ENCODE results near the gene ZNF438. TPM values are rescaled to one million over a fixed set of nuclear protein-coding genes. Genes with fewer than 3 reads are reported as not detected.
A peak's percentile ranks its signal among the peaks of the same experiment; 100 is the strongest.

ZNF438 gene
- total RNA-seq, 1 experiment from 2014 or later: 7.6 TPM

DNA sequence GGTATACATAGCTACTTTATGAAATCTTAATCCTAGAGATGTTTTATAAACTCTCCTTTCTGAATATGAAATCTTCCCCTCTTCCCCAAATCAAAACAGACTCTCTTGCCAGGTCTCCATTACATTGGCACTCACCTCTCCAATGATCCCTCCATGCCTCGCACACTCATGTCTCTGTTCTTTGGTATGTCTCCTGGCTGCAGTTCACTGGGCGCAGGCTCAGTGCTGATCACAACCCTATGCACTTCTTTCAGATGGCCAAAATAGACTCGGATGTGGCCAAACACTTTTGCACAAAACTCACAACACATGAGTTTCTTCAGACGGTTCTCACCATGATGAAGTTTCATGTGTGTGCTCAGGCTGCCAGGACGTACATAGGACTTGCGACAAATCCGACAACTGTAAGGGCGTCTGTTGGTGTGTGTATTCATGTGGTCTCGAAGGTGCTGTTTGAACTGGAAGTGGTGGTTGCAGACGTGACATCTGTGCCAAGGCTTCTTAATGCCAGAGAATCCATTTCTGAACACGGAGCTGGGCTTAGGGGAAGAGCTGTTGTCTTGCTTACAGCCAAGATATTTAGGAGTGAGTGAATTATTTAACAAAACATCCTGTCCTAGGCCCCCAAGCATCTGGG, 183.2 kb downstream of the ZNF438 start:
- no peak for DNase-seq (ENCODE audit: low read depth)

DNA sequence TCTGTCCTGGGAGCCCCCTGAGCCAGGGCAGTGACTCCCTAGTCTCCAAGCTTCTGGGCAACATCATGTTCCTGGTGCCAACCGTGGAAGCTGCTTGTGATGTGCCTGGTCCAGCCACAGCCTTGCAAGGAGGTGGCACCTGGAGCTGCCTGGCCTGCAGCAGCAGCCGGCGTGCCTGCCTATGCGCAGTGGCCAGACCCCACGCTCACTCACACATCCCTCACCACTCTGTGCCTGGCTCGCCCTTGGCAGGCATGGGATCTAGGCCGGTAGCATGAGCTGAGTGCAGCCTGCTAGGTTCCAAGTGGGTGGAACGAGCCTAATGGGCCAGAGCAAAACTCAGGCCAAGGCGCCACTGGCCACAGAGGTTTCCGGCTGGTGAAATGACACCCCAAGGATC, 184.0 kb downstream of the ZNF438 start:
- DNase-seq (ENCODE audit: low read depth): no peak

DNA sequence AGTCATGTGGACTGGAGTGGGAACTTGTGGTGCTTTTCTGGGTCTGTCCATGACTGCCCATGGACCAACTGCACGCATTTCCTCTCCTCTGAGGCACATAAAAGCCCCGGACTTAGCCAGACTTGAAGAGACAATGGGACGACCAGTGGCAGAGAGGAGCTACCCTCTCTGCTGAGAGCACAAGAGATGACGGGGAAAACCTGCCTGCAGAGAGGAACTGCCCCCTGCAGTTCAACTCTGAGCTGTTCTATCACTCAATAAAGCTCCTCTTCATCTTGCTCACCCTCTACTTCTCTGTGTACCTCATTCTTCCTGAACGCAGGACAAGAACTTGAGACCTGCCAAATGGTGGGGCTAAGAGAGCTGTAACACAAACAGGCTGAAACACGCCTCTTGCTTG, 184.5 kb downstream of the ZNF438 start:
- no peak for DNase-seq (ENCODE audit: low read depth)

DNA sequence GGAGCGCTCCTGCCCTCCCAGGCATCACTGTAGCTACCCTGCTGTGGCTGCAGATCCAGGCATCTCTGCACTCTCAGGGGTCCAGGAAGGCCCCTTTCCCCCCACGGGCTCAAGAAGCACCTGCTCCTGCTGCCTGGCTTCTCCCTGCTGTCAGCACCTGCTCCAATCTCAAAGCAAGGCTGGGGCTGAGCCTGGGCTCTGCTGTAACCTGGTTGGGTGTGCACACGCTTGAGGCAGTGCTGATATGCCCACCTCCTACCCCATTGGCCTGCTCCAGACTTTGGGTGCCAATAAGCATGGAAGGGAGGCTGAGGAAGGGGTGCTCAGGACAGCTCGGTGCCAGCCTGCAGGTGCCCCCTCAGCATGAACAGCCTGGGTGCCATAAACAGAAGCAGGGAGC, 185.0 kb downstream of the ZNF438 start:
- DNase-seq (ENCODE audit: low read depth): no peak

DNA sequence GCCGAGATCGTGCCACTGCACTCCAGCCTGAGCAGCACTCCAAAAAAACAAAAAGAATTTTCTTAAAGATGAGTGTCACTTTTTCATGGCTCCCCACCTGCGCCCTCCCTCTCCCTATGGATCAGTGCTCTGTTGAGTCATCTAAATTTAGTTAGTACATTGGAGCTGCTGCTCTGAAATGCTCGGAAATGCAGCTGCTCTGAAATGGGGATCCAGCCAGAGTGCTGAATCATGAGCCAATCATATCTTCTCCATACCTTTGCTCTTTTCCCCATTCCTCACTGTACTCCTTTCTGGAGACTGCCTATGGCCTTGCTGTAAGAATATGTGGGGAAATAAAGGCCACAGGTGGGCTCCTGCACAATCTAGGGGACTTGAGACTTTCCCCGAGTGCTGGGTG, 188.8 kb downstream of the ZNF438 start:
- no peak for DNase-seq (ENCODE audit: low read depth)

DNA sequence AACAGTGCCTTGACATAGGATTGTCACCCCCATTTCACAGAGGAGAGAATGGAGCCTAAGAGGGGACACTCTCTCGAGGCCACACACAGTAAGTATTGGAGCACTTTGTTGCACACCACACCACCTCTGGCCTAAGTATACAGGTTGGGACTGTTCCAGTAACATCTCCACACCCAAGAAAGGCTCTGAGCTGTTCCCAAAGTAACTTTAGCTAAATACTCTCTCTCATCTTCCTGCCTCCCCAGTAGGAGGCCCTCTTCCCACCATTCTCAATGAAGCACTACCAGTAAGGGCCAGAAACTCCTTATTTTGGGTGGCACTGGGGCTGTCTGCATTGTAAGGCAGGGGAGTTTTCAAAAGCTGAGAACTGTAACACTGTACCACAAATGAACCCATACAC, 189.5 kb downstream of the ZNF438 start:
- DNase-seq (ENCODE audit: low read depth): no peak

DNA sequence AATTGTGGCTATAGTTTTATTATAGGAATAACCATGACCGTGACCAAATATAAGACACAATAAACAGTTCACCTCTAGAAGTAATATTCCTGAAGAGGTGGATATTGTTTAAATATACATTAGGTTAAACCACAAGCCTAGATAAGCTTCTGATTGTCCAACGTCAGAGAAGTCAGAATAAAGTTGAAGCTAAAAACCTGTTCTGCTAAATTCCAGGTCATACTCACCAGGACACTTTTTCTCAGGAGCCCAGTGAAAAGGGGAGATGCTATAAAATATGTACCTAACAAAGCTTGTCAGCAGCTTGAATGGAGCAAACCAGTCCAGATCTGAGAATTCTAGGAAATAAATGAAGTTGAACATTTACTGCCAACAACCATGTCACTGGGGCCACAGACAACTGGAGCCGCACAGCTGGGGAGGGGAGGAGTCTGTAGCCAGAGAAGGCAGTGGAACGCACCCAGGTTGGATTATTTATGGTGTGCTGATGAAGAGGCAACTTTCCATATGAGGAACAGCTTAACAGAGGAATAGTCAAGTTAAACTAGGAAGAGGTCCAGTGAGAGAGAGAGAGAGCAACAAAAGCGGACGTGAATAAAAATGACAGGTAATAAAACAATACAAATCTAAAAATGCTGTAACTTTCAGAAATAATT, 191.1 kb downstream of the ZNF438 start:
- no peak for DNase-seq (ENCODE audit: low read depth)

DNA sequence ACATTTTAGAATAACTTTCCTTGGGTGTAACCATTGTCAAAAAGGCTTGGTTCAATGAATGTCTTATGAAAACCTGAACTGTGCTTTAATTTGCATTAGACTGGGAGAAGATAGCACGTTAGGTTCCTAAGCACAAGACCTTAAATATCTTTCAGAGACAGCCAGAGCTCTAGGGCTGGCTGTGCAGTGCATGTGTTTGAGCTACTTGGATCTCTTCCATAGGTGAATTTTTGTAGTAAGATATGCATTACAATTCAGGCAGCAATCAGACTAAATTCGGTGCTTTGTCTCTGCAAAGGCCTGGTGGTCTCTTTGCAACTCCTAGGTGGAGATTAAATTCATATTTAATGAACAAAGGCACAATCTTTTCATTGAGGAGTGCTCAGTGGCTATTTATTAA, 192.0 kb downstream of the ZNF438 start:
- no peak for DNase-seq (ENCODE audit: low read depth)

DNA sequence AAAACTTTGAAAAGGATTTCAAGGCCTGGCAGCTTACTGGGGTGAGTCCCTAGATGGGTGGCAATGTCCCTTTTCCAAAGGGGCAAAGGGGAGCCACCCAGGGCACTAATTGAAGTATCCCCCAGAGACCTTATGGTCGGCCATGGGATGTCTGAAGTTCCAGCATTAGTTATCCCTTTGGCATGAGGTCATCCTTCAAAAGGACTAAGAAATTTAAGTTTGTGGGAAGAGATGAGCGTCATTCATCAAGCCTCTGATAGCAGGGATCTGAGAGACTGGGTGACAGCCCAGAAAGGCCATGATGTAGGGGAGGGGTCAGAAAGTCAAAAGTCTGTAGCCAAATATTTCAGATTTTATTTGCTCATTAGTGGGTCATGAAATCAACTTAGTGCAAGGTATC, 195.3 kb downstream of the ZNF438 start:
- DNase-seq (ENCODE audit: low read depth): peak; percentile 43

DNA sequence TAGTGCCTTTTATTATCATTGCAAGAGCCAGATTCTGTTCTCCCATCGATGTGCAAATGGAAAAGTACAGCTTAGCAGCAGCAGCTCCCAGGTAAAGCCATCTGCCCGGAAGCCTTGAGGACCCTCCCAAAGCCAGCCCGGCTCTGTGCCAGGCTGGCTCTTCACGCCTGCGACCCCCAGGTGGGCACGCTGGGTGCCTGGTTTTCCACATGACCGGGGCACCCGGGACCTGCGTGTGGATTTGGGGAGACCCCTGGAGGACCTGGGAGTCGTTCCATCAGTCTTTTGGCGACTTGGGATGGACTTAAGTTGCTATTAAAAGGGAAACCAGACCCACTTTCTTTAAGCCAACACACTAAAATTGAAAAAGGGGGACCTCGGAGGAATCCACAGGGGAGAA, 196.5 kb downstream of the ZNF438 start:
- DNase-seq (ENCODE audit: low read depth): no peak

DNA sequence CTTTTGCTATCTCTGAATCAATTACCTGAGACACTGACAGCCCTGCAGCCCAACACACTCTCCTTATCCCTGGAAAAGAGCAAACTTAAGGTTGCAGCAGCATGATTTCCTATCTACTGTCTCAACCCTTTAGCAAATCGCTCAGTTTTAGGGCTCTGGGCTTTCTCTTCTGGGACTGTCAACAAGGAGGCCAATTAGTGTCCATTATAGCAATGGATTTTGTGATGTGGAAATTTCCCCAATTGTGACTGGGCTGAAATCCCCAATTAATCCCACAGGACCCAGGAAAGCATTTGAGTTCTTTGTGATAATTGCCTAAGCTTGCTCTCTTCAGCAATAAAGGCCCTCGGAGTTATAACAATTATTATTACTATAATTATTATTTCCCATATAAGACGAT, 197.0 kb downstream of the ZNF438 start:
- DNase-seq (ENCODE audit: low read depth): no peak

DNA sequence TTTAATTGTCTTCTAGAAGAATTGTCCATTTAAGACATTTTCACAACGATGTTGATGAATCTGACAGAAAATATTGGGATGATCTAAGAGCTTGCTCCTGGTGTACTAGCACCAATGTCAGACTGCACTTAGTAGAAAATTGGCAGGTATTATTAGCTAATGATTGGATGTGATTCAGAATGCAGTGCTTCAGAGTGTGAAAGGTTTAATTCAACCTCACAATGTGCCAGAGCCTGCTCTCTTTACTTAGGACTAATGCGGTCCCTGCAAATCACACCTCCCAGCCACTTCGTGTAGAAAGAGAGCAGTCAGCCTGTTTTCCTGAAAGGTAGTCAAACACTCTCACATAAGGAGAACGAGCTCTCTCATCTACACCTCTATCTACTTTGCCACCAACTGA, 197.5 kb downstream of the ZNF438 start:
- no peak for DNase-seq (ENCODE audit: low read depth)

DNA sequence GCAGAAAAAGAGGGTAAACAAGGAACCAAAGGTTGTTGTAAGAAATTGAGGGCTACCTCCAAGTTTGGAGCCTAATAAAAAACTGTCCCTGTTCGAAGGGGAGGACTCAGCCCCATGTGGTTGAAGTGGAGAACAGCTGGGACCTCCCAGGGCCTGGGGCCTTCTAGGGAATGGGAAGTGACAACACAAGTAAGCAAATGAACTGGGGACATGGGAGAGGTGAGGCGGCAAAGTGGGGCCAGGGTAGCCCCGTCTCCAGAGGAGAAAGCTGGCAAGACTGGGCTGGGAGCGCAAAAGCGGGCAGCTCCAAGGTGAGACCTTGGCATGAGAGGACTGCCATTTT, 198.1 kb downstream of the ZNF438 start:
- DNase-seq (ENCODE audit: low read depth): no peak

DNA sequence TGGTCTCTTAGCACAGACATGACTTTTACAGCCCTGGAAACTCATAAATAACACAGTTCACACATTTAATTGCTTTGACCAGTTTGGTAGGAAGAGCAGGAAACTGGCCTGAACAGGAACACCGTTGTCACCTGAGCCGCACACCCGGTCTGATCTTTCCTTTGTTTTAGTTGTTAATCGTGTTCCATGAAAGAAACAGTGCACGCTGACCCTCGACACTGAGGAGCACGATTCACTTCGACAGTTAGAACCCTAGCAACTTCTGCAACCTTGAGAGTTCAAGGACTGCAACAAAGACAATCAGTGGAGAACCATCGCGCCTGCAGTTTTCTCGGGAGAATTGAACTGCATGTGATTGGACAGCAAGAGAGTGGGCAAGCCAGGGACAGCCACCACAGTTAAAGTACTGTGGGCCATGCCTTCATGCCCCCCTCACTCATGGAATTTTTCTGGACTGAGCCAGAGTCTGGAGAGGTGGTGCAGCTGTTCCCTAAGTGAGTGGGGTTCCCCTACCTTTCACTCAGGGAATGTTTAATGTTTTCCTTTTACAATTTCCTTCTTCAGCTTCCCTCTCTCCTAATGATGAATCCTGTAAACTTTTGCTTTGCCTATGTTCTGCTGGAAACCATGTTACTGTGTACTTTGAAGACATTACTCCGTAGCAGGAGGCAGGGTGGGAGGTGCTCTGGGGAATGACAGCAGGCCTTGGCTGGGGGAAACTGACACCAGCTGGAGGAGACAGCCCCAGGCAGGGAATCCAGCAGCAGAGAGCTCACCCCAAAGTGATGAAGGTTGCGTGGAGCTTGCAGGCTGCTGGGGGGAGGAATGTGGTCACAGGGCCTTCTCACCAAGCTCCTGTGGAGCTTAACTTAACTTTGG, 198.7 kb downstream of the ZNF438 start:
- DNase-seq (ENCODE audit: low read depth): peak; percentile 61

DNA sequence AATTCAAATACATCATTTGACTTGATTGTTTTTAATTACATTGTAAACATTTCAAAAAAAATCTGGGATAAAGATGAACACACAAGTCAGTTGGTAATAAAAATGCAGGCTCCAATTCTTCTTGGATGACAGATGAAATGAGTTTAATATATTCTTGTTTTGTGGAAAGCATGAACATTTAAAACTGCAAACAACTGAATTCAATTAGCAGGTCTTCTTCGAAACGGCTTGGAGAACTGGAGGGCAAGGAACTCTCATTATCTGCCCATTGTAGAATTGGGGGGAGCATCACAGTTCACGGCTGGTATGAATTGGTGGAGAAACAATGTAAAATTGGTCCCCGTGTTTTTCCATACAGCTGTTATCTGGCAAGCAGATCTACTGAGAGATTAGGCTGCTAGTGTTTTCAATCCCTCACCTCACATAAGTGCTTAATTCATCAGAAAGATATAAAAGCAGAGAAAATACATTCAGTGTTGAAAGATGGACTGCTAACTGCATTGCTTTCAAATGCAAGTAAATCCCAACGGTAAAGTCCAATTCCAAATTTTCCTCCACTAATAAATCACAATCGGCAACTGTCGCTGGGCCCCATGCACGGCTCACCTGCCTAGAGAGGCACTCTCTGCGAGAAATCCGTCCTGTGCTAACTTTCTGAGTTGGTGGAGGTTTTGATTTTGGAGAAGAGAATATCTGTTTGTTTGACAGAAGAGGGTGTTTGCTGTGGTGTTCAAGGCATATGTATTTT, 199.5 kb downstream of the ZNF438 start:
- no peak for DNase-seq (ENCODE audit: low read depth)

DNA sequence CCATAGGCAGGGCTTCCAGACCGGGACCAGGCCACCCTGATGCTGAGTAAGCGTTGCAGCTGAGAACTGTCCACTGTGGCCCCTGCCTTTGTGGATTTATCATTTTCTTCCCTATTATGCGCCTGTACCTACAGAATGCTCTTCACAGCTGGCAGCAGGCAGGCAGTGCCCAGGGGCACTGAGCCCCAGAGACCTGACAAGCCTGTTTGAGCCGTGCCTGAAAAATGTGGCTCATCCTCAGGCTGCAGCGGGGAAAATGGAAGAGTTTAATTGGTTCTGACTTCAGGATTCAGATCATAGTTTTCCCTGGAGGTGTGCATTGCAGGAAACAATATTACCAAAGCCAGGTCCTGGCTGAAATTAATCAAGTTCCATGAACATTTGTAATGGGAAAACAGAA, 200.2 kb downstream of the ZNF438 start:
- DNase-seq (ENCODE audit: low read depth): peak; percentile 35

DNA sequence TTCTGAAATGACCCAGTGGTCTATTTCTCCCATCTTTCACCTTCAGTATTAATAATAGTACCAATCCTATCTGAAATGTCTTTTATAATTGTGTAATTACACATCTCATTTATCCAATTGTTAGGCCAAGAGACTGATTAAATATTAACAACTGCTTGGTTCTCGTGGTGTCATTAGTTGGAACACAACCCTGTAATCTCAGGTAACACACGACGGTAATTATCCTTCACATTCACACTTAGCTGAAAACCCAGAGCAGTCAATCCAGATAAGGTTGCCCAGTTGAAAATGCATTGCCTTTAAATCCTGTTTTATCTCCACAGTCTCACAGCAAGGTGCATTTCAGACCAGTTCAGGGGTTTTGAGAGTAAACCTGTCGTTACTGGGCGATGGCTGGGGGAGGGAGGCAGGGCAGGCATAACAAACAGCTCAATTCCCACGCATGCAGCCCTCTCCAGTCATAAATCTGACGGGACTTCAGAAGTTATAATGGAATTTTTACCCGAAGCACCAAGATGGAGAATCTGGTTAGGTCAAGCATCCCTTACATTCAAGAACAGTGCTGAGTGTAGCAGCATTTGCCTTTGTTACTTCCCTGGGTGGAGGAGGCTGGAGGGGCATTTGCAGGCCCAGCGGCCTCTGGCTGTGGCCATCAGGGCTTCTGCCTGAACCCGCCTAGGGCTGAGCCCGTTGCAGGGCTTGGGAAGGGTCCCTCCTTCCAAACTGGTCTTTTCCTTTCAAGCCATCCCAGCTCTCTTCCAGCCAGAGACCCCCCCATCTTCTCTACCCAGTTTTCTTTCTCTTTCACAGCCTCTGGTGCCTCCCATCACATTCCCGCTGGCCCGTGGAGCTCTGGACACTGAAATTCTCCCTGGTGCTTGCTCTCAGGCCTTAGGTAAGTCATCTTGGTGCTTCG, 201.1 kb downstream of the ZNF438 start:
- DNase-seq (ENCODE audit: low read depth): no peak

DNA sequence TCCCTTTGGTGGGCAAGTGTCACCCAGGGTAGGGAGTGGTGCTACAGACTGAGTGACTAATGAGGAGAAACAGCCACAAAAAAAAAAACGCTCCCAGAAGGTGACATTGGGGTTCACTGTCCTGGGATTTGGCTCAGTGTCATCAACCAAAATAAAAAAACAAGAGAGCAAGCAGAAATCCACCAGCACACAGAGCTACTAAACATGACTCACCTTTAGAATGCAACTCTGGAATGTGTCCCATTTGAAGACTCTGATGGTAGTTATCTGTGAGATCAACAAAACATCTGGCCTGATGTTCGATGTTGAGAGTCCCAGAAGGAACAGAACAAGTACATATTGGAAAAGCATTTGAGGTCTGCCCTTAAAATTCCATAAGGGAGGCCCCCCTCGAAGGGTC, 201.8 kb downstream of the ZNF438 start:
- peak; percentile 80 for DNase-seq (ENCODE audit: low read depth)

DNA sequence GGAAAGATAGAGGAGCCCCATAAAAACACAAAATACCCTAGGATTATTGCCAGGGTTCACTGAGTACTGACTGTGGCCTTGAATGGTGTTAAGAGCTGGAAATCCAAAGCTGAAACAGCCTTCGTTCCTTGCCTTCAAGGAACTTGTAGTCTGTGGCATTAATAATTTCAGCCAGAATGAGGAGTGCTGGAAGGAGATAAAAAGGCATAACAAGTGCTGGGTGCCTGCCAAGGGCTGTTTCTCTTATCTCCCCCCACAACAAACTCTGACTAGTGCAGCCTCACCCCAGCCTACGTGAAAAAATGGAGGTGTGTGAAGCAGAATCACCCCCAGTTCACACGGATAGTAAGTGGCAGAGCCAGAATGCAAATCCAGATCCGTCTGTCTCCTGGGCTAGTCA, 203.0 kb downstream of the ZNF438 start:
- DNase-seq (ENCODE audit: low read depth): no peak

DNA sequence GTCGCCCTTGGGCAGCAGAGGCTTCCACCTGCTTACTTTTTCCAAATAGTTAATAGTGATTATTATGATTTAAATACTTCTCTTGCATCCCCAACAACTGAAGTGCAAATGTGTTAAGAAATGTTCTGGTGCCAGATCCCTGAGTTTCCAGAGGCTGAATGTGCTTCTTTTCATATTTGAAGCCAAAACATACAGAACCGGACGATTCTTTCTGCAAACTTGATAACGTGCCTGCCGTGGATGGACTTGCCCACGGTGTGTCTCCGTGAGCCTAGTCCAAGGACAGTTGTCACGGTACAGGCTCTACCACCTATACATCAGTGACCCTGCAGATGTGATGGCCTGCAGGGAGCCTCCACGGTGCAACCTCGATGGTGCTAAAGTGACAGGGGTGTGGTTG, 203.5 kb downstream of the ZNF438 start:
- no peak for DNase-seq (ENCODE audit: low read depth)

DNA sequence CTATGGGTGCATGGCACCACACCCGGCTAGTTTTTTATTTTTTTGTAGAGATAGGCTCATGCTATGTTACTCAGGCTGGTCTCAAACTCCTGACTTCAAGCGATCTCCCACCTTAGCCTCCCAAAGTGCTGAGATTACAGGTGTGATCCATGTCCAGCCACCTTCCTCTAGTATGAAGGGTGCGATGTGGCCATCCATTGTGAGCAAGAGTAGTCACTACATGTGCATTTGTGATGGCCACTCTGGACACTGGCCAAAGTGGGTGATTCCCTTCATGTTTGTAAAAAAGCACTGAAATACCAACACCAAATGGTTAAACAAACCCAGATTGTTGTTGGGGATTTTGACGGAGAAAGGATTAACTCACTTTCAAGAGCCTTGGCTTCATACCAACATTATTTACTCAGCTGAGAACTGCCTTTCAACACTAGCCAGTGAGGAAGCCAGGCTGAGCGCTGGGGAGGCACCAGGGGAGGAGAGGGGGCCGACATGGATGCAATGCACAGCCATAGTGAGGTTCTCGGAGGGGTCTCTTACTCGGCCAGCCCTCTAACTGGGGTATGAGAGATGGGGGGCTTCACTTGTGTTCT, 204.0 kb downstream of the ZNF438 start:
- DNase-seq (ENCODE audit: low read depth): peak; percentile 57
